Glutamatergic neuron (in vitro differentiated cells): ENCODE results near the gene USPL1. TPM values are rescaled to one million over a fixed set of nuclear protein-coding genes. Genes with fewer than 3 reads are reported as not detected.

Experiments
- DNase-seq: peaks from one replicate; pipeline ENCODE4 v3.0.0; 2022
- H3K27ac Mint-ChIP-seq: one replicate; pipeline ENCODE4 v1.8.0; 2020; ENCODE audit warnings: mild to moderate bottlenecking, mixed read lengths, inconsistent platforms; ENCODE audit not compliant: unreplicated experiment
- H3K27me3 Mint-ChIP-seq: one replicate; pipeline ENCODE4 v1.8.0; 2020; ENCODE audit warnings: mild to moderate bottlenecking, moderate library complexity, mixed read lengths, inconsistent platforms; ENCODE audit not compliant: unreplicated experiment
- H3K36me3 Mint-ChIP-seq: one replicate; pipeline ENCODE4 v1.8.0; 2020; ENCODE audit warnings: mild to moderate bottlenecking, mixed read lengths, inconsistent platforms; ENCODE audit not compliant: unreplicated experiment
- H3K4me1 Mint-ChIP-seq: one replicate; pipeline ENCODE4 v1.8.0; 2020; ENCODE audit warnings: mild to moderate bottlenecking, low read depth, mixed read lengths, inconsistent platforms; ENCODE audit not compliant: unreplicated experiment
- H3K4me3 Mint-ChIP-seq: one replicate; pipeline ENCODE4 v1.8.0; 2020; ENCODE audit warnings: mild to moderate bottlenecking, mixed read lengths, inconsistent platforms; ENCODE audit not compliant: unreplicated experiment
- H3K9me3 Mint-ChIP-seq: one replicate; pipeline ENCODE4 v1.8.0; 2020; ENCODE audit warnings: mild to moderate bottlenecking, moderate library complexity, mixed read lengths, inconsistent platforms; ENCODE audit not compliant: unreplicated experiment
- total RNA-seq: library from RNA; stranded (reverse); fragmentation: NEBNext Ultra II Directional; extraction: Animal tissue kit (Norgen Biotek cat#: 25700); gene quantifications from one replicate; pipeline ENCODE4 v1.2.1, GENCODE V29; 2021; ENCODE audit not compliant: unreplicated experiment
- TF ChIP-seq, protein P1 (sequence below): fragments of 200-600 bp; sonication (generic); IDR thresholded peaks from one replicate; pipeline ENCODE4 v1.5.0; 2021; ENCODE audit not compliant: partially characterized antibody, unreplicated experiment

Gene USPL1
- total RNA-seq, 1 donor from 2014 or later, result 101 TPM

DNA sequence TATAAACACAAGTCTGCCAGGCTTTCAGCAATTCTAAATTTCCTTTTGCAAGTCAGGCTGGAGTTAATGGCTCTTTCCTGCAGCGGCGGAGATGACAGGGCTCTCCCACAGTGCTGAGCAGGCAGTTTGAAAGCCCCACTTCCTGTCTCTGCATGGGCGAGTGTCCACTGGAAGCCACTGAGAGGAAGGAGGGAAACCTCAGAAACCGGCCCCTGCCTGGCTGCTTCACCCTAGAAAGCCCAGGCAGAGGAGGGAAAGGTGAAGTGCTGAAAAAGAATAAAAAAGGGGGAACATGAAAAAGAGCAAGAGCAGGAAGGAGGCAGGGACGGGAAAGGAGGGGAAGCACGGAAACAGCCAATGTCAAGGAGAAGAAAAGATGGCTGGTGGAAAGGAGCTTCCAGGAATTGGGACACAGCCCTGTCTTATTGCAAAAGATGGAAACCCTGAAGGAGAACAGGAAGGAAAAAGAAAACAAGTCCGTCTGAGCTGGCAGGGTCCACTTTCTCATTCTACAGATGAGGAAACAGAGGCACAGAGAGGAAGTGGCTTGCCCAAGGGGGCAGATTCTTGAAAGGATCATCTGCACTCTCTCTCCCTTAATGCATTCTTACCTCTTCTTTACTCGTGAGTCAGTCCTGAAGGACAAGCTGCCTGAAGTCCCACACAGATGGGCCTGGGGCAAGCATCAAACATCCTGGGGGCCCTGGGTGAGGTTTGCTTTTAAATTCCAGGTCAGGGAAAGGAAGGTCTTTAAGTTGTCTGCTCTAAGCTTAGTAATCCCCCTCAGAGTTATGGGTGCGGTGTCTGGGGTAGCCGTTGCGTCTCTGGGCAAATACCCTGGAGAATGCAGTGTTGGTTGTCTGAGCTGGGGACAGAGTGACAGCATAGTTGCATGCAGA lies 78.8 kb downstream of the USPL1 start:
- DNase-seq, result no peak
- Mint-ChIP-seq H3K36me3 (no peaks in the 10 kb centered on the region), H3K27me3 (peaks cover 7% of the 10 kb centered on the region), H3K27ac (no peak overlapping the region), H3K9me3 (peaks cover 6% of the 10 kb centered on the region), H3K4me3 (no peak overlapping the region), H3K4me1 (peaks cover 18% of the 10 kb centered on the region)
- TF ChIP-seq, protein P1, sequence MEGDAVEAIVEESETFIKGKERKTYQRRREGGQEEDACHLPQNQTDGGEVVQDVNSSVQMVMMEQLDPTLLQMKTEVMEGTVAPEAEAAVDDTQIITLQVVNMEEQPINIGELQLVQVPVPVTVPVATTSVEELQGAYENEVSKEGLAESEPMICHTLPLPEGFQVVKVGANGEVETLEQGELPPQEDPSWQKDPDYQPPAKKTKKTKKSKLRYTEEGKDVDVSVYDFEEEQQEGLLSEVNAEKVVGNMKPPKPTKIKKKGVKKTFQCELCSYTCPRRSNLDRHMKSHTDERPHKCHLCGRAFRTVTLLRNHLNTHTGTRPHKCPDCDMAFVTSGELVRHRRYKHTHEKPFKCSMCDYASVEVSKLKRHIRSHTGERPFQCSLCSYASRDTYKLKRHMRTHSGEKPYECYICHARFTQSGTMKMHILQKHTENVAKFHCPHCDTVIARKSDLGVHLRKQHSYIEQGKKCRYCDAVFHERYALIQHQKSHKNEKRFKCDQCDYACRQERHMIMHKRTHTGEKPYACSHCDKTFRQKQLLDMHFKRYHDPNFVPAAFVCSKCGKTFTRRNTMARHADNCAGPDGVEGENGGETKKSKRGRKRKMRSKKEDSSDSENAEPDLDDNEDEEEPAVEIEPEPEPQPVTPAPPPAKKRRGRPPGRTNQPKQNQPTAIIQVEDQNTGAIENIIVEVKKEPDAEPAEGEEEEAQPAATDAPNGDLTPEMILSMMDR, result no peak

DNA sequence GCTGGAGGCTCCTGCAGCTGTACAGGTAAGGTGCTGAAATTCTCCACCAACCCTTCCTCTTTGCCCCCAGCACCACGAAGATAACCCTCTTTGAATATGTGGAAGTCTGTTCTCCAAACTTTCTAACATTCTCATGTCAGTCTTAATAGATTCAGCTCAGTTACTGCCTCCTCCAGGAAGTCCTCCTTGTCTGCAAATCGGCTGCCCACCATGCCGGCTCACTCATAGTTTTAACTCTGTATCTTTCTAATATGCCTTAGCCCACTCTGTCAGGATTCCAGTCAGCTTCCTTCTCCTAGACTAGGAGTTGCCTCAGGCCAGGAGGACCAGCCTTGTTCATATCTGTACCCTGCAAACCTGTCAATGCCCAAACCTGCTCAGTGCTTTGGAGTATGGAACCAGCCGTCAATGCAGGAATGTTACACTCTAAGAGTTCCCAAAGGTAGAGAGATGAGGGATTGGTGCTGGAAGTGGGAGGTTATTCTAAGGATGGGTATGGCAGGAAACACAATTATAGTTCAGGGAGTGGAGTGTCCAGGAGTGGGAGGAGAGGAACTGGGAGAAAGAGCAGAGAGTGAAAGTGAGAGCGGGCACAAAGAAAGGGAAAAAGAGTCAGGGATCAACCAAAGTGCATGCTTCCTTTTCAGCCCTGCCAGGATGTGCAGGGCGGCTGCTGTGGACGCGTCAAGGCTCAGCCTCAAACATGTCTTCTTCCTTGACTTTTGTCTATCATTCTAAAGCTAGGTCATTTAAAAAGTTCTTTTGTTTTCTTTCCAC lies 79.6 kb downstream of the USPL1 start:
- Mint-ChIP-seq H3K4me3 (no peak overlapping the region), H3K27me3 (peaks cover 7% of the 10 kb centered on the region), H3K27ac (no peak overlapping the region), H3K4me1 (peaks cover 15% of the 10 kb centered on the region), H3K9me3 (peaks cover 6% of the 10 kb centered on the region), H3K36me3 (no peaks in the 10 kb centered on the region)
- TF ChIP-seq, protein P1, result no peak
- no peak for DNase-seq

DNA sequence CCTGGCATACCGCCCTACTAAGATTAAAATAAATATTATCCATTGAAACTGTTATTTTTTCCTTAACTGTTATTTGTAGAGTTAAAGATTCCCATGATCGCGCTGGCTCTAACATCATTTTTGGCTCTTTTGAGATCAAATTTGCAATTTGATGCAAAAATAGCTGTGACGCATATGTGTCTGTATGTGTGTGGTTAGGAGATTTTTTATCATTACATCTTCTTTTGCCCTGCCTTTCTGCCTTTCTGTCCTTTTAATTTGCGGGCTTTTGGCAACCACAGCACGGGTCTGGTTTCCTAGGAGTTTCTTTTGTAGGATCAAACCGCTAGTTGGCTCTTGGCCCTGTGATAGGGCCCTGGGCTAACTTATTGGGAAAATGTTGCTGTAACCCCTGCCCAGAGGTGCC lies 80.3 kb downstream of the USPL1 start:
- Mint-ChIP-seq H3K27me3 (peaks cover 7% of the 10 kb centered on the region), H3K4me1 (peaks cover 16% of the 10 kb centered on the region), H3K36me3 (no peaks in the 10 kb centered on the region), H3K9me3 (peaks cover 6% of the 10 kb centered on the region), H3K27ac (no peak overlapping the region), H3K4me3 (no peak overlapping the region)
- DNase-seq, result no peak
- TF ChIP-seq, protein P1, result no peak

DNA sequence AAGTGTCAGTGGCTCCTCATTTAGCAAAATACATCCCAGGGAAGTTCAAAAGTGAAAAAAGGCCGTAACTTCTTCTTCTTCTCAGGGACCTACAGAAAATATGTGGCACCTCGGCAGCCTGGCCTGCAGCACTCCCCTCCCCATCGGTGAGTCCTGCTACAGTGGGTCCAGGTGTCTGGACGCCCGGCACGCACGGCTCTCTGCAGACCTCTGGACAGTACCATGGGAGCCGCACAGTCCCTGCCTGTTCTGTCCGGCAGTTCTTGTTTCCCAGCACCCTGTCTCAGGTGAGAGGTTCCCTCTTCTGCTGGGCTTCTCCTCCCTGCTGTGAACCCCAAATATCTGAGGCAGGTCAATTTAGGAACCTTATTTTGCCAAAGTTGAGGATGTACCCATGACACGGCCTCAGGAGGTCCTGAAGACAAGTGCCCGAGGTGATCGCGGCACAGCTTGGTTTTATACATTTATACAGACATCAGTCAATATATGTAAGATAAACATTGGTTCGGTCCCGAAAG lies 80.8 kb downstream of the USPL1 start:
- Mint-ChIP-seq H3K4me3 (no peak overlapping the region), H3K4me1 (peaks cover 20% of the 10 kb centered on the region), H3K36me3 (no peaks in the 10 kb centered on the region), H3K27me3 (peaks cover 7% of the 10 kb centered on the region), H3K27ac (no peak overlapping the region), H3K9me3 (peaks cover 6% of the 10 kb centered on the region)
- DNase-seq, result no peak
- TF ChIP-seq, protein P1, result no peak
